Fibroblast of lung (primary cell): ENCODE measurements around the gene EPS8L3. TPM values are rescaled to one million over a fixed set of nuclear protein-coding genes. Genes with fewer than 3 reads are reported as not detected.

Experiments used
- DNase-seq, 2 donors: peaks; one replicate each; pipeline versions ENCODE4 v3.0.0 to v3.0.0-alpha.2; 2010; ENCODE audit warnings: low read depth in 2 of 2
- H2AFZ ChIP-seq: 2 replicates; pipeline ENCODE4 v1.5.1; 2012; ENCODE audit warnings: low read length, control low read depth, inconsistent platforms
- H3K27ac ChIP-seq: 2 replicates; pipeline ENCODE4 v1.5.1; 2011; ENCODE audit warnings: low read length, control low read depth; ENCODE audit not compliant: insufficient read depth
- H3K27me3 ChIP-seq: 2 replicates; pipeline ENCODE4 v1.5.1; 2011; ENCODE audit warnings: mild to moderate bottlenecking, low read length; ENCODE audit not compliant: control insufficient read depth, insufficient read depth
- H3K36me3 ChIP-seq: 2 replicates; pipeline ENCODE4 v1.5.1; 2011; ENCODE audit warnings: low read length; ENCODE audit not compliant: control insufficient read depth, insufficient read depth
- H3K4me1 ChIP-seq: 2 replicates; pipeline ENCODE4 v1.5.1; 2011; ENCODE audit warnings: low read length; ENCODE audit not compliant: control insufficient read depth, insufficient read depth; ENCODE audit errors: extremely low read depth
- H3K4me2 ChIP-seq: 2 replicates; pipeline ENCODE4 v1.5.1; 2011; ENCODE audit warnings: low read length, control low read depth; ENCODE audit not compliant: insufficient read depth; ENCODE audit errors: extremely low read depth
- H3K4me3 ChIP-seq, 4 experiments: fragments of 200-600 bp in 1 of 4; sonication (generic) in 1 of 4; replicated peaks in 1 of 4; 2 replicates each; pipeline ENCODE4 v1.5.1; 2011 to 2016; ENCODE audit warnings: low read length in 4 of 4, low read depth in 3 of 4, mild to moderate bottlenecking in 3 of 4, control low read depth in 2 of 4, inconsistent platforms in 1 of 4, mixed read lengths in 1 of 4; ENCODE audit not compliant: insufficient read depth in 1 of 4; ENCODE audit errors: control extremely low read depth in 1 of 4
- H3K79me2 ChIP-seq: 2 replicates; pipeline ENCODE4 v1.5.1; 2012; ENCODE audit warnings: mild to moderate bottlenecking, low read length, inconsistent platforms; ENCODE audit not compliant: control insufficient read depth, insufficient read depth
- H3K9ac ChIP-seq: 2 replicates; pipeline ENCODE4 v1.5.1; 2011; ENCODE audit warnings: mild to moderate bottlenecking, low read length, control low read depth; ENCODE audit not compliant: insufficient read depth
- H3K9me3 ChIP-seq: 2 replicates; pipeline ENCODE4 v1.5.1; 2012; ENCODE audit warnings: low read depth, low read length; ENCODE audit not compliant: control insufficient read depth, insufficient read depth
- H4K20me1 ChIP-seq: 2 replicates; pipeline ENCODE4 v1.5.1; 2011; ENCODE audit warnings: low read length; ENCODE audit not compliant: control insufficient read depth, insufficient read depth; ENCODE audit errors: extremely low read depth
- CTCF ChIP-seq, 2 donors: IDR thresholded peaks in 1 of 2; conservative IDR thresholded peaks in 1 of 2; 1 replicate in 1 of 2; 2 replicates in 1 of 2; pipeline ENCODE4 v1.5.1; 2011 to 2012; ENCODE audit warnings: low read length in 2 of 2, control low read depth in 1 of 2, inconsistent platforms in 1 of 2, low read depth in 1 of 2, mild to moderate bottlenecking in 1 of 2
- EZH2 ChIP-seq: IDR thresholded peaks from 2 replicates; pipeline ENCODE4 v1.5.1; 2012; ENCODE audit warnings: low read length, control low read depth, mild to moderate bottlenecking; ENCODE audit errors: missing control alignments
- polyA plus RNA-seq, 2 donors: library from polyadenylated mRNA; depleted of rRNA in 1 of 2; stranded (reverse) in 1 of 2; unstranded in 1 of 2; fragments of >200 nt; gene quantifications; 2 replicates each; pipeline ENCODE4 v1.2.1, GENCODE V29; 2011 to 2012; ENCODE audit warnings: missing spikeins in 1 of 2
- total RNA-seq: library from RNA; depleted of rRNA; stranded (reverse); fragments of >200 nt; gene quantifications from 2 replicates; pipeline ENCODE4 v1.2.1, GENCODE V29; 2014

EPS8L3 gene
- total and polyA plus RNA-seq, 2 donors (not counting 1 experiment from before 2014, with no cell fraction given) = not detected

GRCh38 chr1:109751531-109752260 lies 12.0 kb downstream of the EPS8L3 start:
- H3K4me3 ChIP-seq = no peak overlapping the region
- H3K9ac ChIP-seq = no peak overlapping the region
- no peaks in the 10 kb centered on the region for H3K36me3 ChIP-seq
- no peaks in the 10 kb centered on the region for H3K9me3 ChIP-seq
- no peak for DNase-seq
- peaks cover 13% of the 10 kb centered on the region for H3K27me3 ChIP-seq
- no peak overlapping the region for H3K4me2 ChIP-seq
- no peak for TF ChIP-seq EZH2
- no peak for TF ChIP-seq CTCF (conservative IDR thresholded peaks at IDR 0.05 in 1 of 2, IDR thresholded peaks at IDR 0.05 in 1 of 2; ENCODE audit: low read depth in 1 of 2, low read length in 2 of 2)
- no peaks in the 10 kb centered on the region for H3K79me2 ChIP-seq
- H4K20me1 ChIP-seq = no peaks in the 10 kb centered on the region
- H3K4me1 ChIP-seq = no peaks in the 10 kb centered on the region
- H2AFZ ChIP-seq = no peak overlapping the region
- no peak overlapping the region for H3K27ac ChIP-seq

GRCh38 chr1:109750920-109751319 lies 12.8 kb downstream of the EPS8L3 start:
- TF ChIP-seq EZH2 (no peak), CTCF (conservative IDR thresholded peaks at IDR 0.05 in 1 of 2, IDR thresholded peaks at IDR 0.05 in 1 of 2; ENCODE audit: low read depth in 1 of 2, low read length in 2 of 2) (no peak)
- Histone ChIP-seq H3K27me3 (peaks cover 13% of the 10 kb centered on the region), H3K4me1 (no peaks in the 10 kb centered on the region)

GRCh38 chr1:109750241-109750882 lies 13.4 kb downstream of the EPS8L3 start:
- H2AFZ ChIP-seq = no peak overlapping the region
- no peaks in the 10 kb centered on the region for H3K4me1 ChIP-seq
- no peak overlapping the region for H3K4me2 ChIP-seq
- H3K79me2 ChIP-seq = no peaks in the 10 kb centered on the region
- no peak overlapping the region for H3K4me3 ChIP-seq
- H3K9me3 ChIP-seq = no peaks in the 10 kb centered on the region
- H3K27me3 ChIP-seq = peaks cover 13% of the 10 kb centered on the region
- DNase-seq = no peak
- no peak overlapping the region for H3K9ac ChIP-seq
- H3K27ac ChIP-seq = no peak overlapping the region
- H3K36me3 ChIP-seq = no peaks in the 10 kb centered on the region
- no peak for TF ChIP-seq EZH2
- TF ChIP-seq CTCF (conservative IDR thresholded peaks at IDR 0.05 in 1 of 2, IDR thresholded peaks at IDR 0.05 in 1 of 2; ENCODE audit: low read depth in 1 of 2, low read length in 2 of 2) = no peak
- H4K20me1 ChIP-seq = no peaks in the 10 kb centered on the region

More at GRCh38 chr1:109750920-109751319, 12.8 kb downstream of the EPS8L3 start:
- Histone ChIP-seq H3K27ac (no peak overlapping the region), H3K79me2 (no peaks in the 10 kb centered on the region), H4K20me1 (no peaks in the 10 kb centered on the region), H3K4me3 (no peak overlapping the region), H2AFZ (no peak overlapping the region), H3K9me3 (no peaks in the 10 kb centered on the region), H3K4me2 (no peak overlapping the region), H3K36me3 (no peaks in the 10 kb centered on the region), H3K9ac (no peak overlapping the region)
- no peak for DNase-seq
